GM10248 (cell line): ENCODE results near the gene RXRA.

ENCODE experiments used
- CTCF ChIA-PET: fragments of 300-600 bp; sonication (Branson Sonifier 250); formaldehyde crosslinking; extraction: SDS; loops from one replicate; lab custom pipeline; 2021; ENCODE audit warnings: antibody characterized with exemption; lab: Yijun Ruan, JAX
- POLR2A ChIA-PET: fragments of 350-650 bp; sonication (Branson Sonifier 250); formaldehyde crosslinking; extraction: SDS; loops from one replicate; lab custom pipeline; 2020; ENCODE audit warnings: antibody characterized with exemption; lab: Yijun Ruan, JAX
- DNase-seq: peaks from one replicate; pipeline ENCODE4 v3.0.0; 2012; ENCODE audit errors: extremely low spot score
- TF ChIP-seq, protein P1 (sequence below): IDR thresholded peaks from 2 replicates; pipeline ENCODE4 v1.5.1; 2012; ENCODE audit warnings: mild to moderate bottlenecking, low read depth; ENCODE audit errors: extremely low read depth, missing control alignments, control extremely low read depth

RXRA gene

DNA sequence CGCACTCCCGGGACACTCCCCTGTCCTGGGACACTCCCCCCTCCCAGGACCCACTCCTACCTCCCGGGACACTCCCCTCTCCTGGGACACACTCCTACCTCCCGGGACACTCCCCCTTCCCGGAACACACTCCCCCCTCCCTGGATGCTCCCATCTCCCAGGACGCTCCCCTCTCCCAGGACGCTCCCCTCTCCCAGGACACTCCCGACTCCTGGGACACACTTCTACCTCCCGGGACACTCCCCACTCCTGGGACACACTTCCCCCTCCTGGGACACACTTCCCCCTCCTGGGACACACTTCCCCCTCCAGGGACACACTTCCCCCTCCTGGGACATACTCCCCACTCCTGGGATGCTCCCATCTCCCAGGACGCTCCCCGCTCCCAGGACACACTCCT, 95.6 kb downstream of the RXRA start:
- TF ChIP-seq, protein P1, sequence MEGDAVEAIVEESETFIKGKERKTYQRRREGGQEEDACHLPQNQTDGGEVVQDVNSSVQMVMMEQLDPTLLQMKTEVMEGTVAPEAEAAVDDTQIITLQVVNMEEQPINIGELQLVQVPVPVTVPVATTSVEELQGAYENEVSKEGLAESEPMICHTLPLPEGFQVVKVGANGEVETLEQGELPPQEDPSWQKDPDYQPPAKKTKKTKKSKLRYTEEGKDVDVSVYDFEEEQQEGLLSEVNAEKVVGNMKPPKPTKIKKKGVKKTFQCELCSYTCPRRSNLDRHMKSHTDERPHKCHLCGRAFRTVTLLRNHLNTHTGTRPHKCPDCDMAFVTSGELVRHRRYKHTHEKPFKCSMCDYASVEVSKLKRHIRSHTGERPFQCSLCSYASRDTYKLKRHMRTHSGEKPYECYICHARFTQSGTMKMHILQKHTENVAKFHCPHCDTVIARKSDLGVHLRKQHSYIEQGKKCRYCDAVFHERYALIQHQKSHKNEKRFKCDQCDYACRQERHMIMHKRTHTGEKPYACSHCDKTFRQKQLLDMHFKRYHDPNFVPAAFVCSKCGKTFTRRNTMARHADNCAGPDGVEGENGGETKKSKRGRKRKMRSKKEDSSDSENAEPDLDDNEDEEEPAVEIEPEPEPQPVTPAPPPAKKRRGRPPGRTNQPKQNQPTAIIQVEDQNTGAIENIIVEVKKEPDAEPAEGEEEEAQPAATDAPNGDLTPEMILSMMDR = no peak
- no peak for DNase-seq
- POLR2A ChIA-PET = no interaction called here
- CTCF ChIA-PET = no interaction called here

DNA sequence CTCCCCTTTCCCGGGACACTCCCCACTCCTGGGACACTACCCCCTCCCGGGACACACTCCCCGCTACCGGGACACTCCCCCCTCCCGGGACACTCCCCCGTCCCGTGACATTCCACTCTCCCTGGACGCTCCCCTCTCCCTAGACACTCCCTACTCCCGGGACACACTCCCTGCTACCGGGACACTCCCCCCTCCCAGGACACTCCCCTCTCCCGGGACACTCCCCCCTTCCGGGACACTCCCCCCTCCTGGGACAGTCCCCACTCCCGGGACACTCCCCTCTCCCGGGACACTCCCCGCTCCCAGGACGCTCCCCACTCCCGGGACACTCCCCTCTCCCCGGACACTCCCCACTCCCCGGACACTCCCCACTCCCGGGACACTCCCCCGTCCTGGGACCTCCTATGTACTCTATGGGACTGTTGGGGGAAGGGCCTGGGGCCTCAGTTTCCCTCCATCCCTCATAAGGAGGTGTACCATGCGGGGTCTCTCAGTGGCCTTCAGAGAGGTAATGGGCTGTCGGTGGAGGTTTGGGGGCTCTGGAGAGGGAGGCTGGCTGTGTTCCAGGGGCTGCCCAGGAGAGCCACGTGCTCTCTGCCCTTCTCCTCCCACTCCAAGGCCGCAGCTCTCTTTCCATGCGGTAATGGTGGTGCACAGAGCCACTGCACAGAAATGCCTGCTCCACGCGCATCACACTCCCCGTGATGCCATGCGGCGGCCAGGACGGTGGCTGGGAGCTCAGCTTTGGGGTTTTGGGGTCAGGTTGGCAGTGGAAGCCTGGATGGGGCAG, 96.2 kb downstream of the RXRA start:
- TF ChIP-seq, protein P1 = no peak
- CTCF ChIA-PET = interaction anchor here (1.3 kb wide), 1 partner anchor 31 kb away, joined by 4 read pairs; no protein-coding TSS in a partner anchor
- no peak for DNase-seq
- POLR2A ChIA-PET = no interaction called here

DNA sequence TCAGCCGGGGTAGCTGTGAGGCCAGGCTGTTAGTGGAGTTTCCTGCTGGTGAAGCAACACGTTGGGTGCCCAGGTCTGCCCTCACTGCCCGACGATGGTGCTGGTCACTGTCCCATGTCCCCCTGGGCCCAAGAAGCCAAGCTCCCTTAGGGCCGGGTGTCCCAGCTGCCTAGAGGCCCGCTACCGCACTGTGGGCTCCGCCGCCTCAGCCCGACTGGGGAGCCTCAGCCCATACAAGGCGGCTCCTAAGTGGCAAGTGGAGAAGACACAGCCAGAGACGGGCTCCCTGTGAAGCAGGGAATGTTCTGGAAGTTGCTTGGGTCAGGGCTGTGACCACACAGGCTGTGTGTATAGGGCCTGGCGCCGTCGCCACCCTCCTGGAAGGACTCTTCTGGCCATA, 96.9 kb downstream of the RXRA start:
- TF ChIP-seq, protein P1 = no peak
- CTCF ChIA-PET = interaction anchor here (1.3 to 1.5 kb wide), 2 partner anchors 8 to 31 kb away, joined by 3 to 4 read pairs; no protein-coding TSS in a partner anchor
- POLR2A ChIA-PET = no interaction called here
- DNase-seq = no peak

DNA sequence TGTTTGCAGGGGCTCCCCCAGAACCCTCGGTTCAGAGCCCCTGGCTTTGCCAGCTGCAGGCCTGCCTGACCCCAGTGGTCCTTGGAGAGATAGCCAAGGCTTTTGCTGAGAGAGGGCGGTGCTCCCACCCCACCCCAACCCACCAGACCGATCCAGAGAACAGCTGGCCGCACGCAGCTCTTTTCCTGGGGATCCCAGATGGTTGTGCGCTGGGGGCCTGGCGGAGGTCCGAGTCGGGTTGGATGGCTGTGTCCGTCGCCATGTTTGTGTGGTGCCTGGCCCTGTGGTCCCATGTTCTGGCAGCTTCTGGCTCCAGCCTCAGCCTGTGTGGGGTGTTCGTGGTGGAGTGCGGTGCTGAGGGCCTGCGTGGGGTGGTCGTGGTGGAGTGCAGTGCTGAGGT, 97.5 kb downstream of the RXRA start:
- DNase-seq = no peak
- ChIA-PET POLR2A (no interaction called here), CTCF (interaction anchor here (1.3 to 1.5 kb wide), 3 partner anchors 9 to 32 kb away, joined by 3 to 4 read pairs (median 3); no protein-coding TSS in a partner anchor)
- TF ChIP-seq, protein P1 = no peak

DNA sequence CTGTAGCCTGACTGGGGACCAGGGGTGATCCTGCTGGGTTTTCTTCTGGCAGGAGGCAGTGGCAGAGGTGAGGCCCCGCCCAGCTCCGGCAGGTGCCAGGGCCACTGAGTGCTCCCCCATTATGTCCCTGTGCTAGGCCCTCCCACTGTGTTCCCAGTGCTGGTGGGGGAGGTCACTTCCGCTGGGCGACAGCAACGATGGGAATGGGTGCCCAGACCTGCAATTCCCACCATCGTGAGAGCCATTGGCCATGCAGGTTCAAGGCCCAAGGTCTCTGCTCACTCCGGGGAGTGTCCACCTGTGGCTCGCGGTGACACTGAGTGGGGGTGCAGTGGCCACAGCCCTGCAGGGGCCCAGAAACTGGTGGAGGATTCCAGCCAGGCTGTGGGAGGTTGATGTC, 98.6 kb downstream of the RXRA start:
- CTCF ChIA-PET = interaction anchor here (1.4 kb wide), 1 partner anchor 18 kb away, joined by 3 read pairs; no protein-coding TSS in a partner anchor
- TF ChIP-seq, protein P1 = no peak
- POLR2A ChIA-PET = no interaction called here
- DNase-seq = no peak

DNA sequence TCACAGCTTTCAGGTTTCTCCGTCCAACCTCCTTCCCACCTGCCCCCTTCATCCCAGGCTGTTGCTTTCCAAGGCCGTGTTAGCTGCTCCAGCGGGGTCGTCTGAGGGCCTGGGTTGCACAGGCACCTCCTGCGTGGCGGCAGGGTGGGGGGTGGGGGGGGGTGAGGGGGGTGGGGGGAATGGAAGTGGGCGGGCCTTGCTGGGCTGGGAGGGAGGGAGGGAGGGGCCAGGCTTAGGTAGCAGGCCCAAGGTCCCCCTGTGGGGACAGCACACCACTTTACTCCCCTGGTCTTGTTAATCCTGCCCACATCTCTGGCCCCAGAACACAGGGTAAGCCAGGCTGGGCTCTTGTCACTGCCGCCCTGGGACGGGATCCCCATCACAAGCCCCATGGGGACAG, 99.1 kb downstream of the RXRA start:
- POLR2A ChIA-PET = no interaction called here

More for the DNA sequence above, 99.1 kb downstream of the RXRA start:
- TF ChIP-seq, protein P1 = no peak
- no peak for DNase-seq
- CTCF ChIA-PET = no interaction called here
